CD4-positive, alpha-beta T cell treated with Interleukin-17A for 1 hour (primary cell): ENCODE measurements around the gene INHBE.
"Not testable (repeated sequence)": the region's sequence is repeated elsewhere in the genome, so short reads cannot be mapped to it uniquely, and the experiment has no call there.

Experiments
- DNase-seq: peaks from one replicate; pipeline ENCODE4 v3.0.0-alpha.2; 2020

INHBE gene

DNA sequence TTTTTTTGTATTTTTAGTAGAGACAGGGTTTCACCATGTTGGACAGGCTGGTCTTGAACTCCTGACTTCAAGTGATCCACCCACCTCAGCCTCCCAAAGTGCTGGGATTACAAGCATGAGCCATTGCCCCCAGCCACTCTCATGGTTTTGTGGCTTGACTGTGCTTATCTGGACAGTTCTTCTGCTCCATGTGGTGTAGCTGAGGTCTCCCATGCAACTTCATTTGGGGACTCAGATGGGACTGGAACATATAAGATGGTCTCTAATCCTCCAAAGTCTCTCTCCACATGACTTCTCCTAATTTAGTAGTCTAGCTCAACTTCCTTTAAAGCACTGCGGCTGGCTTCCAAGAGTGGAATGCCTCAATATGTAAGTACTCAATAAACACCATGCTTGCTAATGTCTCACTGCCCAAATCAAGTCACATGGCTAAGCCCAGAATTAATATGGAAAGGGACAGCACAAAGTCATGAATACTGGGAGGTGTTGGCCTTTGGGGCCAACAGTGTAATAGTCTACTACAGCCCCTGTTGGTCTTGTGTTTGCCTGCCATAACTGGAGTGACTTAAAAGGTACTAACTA lies 13.2 kb upstream of the INHBE start:
- no peak for DNase-seq

DNA sequence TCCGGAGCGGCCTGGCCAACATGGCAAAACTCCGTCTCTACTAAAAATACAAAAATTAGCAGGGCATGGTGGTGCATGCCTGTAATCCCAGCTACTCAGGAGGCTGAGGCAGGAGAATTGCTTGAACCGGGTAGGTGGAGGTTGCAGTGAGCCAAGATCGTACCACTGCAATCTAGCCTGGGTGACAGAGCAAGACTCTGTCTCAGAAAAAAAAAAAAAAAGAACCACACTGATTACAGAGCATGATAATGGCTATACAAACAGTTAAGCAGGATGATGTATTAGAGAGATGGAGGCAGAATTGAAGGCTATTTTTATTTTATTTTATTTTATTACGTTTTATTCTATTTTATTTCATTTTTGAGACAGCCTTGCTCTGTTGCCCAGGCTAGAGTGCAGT lies 10.8 kb upstream of the INHBE start:
- DNase-seq = not testable (repeated sequence)

DNA sequence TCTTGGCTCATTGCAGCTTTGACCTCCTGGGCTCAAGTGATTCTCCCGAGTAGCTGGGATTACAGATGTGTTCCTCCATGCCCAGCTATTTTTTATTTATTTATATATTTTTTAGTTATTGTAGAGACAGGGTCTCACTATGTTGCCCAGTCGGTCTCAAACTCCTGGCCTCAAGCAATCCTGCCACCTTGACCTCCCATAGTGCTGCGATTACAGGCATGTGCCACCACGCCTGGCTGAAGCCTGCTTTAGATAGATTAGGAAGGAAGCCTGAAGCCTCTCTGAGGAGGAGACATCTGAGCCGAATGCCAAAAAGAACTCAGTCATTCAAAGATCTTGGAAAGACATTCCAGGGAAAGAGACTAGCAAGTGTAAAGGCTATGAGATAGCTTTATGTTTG lies 10.4 kb upstream of the INHBE start:
- DNase-seq = no peak

DNA sequence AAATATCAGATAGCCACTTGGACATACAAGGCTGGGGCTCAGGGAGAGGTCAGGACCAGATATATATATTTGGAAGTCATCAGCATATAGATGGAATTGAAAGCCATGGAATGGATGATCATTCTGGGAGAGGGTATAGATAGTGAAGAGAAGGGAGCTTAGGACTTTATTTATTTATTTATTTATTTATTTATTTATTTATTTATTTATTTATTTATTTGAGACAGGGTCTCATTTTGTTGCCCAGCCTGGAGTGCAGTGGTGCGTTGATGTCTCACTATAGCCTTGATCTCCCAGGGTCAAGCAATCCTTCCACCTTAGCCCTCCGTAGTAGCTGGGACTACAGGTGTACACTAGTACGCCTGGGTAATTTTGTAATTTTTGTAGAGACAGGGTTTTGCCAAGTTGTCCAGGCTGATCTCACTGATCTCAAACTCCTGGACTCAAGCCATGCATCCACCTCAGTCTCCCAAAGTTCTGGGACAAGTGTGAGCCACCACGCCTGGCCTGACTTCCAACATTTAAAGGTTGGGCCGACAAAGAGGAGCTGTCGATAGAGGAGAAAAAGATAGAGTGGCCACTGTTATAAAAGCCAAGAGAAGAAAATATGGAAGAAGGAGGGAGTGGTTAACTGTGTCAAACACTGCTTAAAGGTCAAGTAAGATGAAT lies 8.7 kb upstream of the INHBE start:
- DNase-seq = no peak

DNA sequence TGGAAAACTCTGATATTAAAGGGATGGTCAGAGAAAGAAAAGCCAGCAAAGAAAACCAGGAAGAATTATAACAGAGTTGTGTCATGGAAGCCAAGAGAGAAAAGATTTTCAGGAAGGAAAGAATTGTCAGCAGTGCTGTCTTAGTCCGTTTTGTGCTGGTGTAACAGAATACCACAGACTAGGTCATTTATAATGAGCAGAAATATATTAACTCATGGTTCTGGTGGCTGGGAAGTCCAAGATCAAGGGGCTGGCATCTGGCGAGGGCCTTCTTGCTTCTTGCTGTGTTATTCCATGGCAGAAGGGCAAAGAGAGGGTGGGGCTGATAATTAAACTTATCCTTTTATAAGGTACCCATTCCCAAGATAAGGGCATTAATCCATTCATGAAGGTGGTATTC lies 6.4 kb upstream of the INHBE start:
- no peak for DNase-seq

DNA sequence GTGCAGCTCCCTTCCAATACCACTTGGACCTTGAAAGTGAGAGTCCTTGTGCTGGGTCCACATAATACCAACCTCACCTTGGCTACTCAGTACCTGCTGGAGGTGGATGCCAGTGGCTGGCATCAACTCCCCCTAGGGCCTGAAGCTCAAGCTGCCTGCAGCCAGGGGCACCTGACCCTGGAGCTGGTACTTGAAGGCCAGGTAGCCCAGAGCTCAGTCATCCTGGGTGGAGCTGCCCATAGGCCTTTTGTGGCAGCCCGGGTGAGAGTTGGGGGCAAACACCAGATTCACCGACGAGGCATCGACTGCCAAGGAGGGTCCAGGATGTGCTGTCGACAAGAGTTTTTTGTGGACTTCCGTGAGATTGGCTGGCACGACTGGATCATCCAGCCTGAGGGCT lies 5.7 kb upstream of the INHBE start:
- DNase-seq = no peak

DNA sequence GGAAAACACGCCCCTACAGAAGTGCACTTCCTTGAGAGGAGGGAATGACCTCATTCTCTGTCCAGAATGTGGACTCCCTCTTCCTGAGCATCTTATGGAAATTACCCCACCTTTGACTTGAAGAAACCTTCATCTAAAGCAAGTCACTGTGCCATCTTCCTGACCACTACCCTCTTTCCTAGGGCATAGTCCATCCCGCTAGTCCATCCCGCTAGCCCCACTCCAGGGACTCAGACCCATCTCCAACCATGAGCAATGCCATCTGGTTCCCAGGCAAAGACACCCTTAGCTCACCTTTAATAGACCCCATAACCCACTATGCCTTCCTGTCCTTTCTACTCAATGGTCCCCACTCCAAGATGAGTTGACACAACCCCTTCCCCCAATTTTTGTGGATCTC lies 5.0 kb upstream of the INHBE start:
- DNase-seq = no peak

DNA sequence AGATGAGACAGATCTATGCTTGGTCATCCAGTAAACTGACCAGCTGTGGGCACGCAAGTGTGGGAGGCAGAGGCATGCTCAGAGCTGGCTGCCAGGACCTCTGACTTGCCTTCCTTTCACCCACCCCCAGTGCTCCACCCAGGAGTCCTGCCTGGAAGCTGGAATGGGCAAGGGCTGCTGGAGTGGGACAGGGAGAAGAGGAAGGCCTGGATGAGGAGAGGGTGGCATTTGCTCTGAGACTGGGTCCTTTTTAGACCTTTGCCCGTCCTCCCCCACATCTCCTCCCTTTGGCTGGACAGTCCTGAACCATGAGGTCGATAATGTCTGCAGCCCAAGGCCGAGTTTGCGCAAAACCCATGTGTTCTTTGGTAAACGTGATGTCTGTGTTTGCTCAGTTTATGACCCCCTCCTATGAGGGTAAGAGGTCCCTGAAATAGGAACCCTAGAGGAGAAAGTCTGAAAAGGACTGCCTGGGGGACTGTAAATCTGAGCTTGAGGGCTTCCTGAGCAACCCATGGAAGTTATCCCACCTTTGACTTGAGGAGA lies 3.8 kb upstream of the INHBE start:
- no peak for DNase-seq

DNA sequence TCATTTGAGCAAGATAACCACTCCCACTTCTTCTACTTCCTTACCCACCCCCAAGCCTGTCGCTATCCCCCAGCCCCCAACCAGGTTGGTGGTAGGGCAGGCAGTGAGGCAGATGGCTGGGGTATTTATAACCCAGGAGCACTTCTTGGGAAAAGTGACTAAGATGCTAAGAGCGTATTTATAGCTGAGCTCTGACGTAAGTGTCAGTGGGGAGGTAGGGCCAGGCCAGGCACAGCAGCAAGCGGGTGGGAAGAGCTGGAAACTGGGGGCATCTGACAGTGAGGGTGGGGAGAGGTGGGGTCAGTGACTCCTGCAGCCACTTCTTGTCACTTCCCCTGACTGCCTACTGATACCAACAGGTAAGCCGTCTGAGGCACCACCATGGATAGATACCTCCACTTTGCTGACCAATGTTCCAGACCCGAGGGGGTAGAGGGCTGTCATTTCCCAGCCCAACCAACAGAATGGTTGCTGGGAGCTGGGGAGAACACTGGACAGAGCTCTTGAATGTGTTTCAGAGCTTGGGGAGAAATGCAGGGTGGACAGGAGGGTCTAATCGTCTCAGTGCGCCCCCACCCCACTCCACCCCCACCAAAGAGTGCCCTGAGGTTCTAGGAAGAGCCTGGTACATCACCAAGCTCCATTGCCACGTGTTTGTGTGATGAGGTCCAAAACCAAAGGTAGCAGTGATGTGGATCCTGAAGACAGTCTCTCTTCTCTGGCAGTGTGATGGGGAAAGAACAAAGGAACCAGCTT lies 2.7 kb upstream of the INHBE start:
- DNase-seq = no peak

DNA sequence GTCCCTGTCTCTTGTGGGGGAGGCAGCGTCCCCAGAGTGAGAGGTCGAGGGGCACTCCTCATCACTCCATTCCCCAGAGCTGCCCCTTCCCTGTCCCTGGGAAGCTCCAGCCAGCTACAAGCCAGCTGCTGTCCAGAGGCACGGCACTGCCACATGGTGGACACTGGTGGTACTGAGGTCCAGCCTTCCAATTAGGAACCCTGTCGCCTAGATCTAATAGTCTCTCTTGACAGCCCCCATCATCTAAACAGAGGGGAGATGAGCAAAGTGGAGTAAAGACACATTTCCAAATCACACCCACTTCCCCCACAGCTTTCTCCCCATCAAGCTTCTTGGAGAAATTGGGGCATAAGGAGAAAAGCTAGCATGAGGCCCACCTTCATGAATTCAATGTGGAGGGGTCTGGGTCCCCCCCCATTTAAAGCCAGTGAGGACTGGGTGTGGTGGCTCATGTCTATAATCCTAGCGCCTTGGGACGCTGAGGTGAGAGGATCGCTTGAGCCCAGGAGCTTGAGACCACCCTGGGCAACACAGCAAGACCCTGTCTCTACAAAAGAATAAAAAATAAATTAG lies 2.1 kb upstream of the INHBE start:
- no peak for DNase-seq

DNA sequence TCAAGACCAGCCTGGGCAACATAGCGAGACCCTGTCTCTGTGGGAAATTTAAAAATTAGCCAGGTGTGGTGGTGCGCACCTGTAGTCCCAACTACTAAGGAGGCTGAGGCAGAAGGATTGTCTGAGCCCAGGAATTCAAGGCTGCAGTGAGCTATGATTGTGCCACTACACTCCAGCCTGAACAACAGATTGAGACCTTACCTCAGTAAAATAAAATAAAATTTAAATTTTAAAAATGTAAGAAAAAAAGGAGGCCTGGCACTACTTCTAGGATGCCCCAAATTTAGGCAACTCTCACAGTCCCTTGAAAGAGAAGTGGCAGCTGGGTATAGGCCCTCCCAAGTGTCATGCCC lies 918 bp upstream of the INHBE start:
- DNase-seq = no peak

DNA sequence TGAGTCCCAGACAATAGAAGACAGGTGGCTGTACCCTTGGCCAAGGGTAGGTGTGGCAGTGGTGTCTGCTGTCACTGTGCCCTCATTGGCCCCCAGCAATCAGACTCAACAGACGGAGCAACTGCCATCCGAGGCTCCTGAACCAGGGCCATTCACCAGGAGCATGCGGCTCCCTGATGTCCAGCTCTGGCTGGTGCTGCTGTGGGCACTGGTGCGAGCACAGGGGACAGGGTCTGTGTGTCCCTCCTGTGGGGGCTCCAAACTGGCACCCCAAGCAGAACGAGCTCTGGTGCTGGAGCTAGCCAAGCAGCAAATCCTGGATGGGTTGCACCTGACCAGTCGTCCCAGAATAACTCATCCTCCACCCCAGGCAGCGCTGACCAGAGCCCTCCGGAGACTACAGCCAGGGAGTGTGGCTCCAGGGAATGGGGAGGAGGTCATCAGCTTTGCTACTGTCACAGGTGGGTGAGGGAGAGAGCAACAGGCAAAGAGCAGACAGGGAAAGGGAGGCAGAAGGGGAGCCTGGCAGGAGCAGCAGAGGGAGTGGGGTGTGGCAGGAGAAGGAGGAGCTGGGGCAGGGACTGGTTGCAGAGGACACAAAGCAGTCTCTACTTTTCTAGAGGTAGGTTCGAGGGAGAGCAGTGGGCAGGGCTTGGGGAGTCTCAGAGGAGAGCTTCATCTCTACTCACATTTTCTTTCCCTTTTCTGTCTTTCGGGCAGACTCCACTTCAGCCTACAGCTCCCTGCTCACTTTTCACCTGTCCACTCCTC lies 452 bp downstream of the INHBE start:
- no peak for DNase-seq

DNA sequence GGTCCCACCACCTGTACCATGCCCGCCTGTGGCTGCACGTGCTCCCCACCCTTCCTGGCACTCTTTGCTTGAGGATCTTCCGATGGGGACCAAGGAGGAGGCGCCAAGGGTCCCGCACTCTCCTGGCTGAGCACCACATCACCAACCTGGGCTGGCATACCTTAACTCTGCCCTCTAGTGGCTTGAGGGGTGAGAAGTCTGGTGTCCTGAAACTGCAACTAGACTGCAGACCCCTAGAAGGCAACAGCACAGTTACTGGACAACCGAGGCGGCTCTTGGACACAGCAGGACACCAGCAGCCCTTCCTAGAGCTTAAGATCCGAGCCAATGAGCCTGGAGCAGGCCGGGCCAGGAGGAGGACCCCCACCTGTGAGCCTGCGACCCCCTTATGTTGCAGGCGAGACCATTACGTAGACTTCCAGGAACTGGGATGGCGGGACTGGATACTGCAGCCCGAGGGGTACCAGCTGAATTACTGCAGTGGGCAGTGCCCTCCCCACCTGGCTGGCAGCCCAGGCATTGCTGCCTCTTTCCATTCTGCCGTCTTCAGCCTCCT lies 1.1 kb downstream of the INHBE start:
- DNase-seq = peak; percentile 69

DNA sequence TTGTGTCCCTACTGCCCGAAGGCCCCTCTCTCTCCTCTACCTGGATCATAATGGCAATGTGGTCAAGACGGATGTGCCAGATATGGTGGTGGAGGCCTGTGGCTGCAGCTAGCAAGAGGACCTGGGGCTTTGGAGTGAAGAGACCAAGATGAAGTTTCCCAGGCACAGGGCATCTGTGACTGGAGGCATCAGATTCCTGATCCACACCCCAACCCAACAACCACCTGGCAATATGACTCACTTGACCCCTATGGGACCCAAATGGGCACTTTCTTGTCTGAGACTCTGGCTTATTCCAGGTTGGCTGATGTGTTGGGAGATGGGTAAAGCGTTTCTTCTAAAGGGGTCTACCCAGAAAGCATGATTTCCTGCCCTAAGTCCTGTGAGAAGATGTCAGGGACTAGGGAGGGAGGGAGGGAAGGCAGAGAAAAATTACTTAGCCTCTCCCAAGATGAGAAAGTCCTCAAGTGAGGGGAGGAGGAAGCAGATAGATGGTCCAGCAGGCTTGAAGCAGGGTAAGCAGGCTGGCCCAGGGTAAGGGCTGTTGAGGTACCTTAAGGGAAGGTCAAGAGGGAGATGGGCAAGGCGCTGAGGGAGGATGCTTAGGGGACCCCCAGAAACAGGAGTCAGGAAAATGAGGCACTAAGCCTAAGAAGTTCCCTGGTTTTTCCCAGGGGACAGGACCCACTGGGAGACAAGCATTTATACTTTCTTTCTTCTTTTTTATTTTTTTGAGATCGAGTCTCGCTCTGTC lies 1.8 kb downstream of the INHBE start:
- no peak for DNase-seq

DNA sequence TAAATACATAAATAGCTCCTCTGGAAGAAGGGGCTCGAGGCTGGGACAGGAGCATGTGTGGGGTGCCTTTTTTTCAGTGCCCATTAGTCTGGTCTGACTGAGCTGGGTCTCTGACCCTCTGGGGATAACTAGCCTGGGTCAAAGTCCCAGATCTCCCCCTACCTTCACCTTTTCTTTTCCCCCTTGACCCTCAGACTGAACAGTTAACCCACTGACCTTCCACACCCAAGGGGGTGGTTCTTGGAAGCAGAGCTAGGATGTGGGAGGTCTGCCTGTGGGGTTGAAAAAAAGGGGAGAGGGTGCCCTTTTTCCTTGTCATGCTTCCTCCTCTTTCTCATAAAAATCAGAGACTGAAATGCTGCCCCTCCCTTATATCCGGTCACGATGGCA lies 3.6 kb downstream of the INHBE start:
- no peak for DNase-seq

DNA sequence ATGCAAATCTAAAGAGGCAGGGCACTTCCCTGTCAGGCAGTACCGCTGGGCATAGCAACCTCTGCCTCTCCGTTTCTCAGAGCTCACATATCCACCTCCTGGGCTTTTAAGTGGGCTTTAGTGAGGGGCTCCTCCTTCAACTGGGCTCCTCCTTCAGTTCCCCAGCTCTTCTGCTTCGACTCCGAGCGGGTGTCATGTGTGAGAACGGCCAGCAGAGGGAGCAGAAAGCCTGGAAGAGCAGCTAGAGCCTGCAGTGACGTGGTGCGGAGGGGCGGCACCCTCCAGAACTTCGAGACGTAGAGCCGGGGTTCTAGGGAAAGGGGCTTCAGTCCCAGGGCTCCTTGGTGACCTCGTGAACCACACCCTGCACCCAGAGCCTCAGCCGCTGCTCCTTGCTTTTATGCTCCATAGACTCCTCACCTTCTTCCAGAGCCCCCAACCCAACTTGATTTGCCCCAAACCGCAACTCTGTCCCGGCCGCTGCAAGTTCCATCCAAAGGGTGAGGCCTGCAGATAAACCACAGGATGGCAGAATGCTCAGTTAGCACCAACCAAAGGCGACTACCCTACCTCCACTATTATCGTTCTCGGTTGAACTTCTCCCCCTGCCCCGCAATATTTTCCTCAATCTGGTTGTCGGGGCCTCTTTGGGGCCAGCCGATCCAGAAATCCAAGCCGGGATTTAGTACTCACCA lies 4.1 kb downstream of the INHBE start:
- DNase-seq = peak; percentile 96

DNA sequence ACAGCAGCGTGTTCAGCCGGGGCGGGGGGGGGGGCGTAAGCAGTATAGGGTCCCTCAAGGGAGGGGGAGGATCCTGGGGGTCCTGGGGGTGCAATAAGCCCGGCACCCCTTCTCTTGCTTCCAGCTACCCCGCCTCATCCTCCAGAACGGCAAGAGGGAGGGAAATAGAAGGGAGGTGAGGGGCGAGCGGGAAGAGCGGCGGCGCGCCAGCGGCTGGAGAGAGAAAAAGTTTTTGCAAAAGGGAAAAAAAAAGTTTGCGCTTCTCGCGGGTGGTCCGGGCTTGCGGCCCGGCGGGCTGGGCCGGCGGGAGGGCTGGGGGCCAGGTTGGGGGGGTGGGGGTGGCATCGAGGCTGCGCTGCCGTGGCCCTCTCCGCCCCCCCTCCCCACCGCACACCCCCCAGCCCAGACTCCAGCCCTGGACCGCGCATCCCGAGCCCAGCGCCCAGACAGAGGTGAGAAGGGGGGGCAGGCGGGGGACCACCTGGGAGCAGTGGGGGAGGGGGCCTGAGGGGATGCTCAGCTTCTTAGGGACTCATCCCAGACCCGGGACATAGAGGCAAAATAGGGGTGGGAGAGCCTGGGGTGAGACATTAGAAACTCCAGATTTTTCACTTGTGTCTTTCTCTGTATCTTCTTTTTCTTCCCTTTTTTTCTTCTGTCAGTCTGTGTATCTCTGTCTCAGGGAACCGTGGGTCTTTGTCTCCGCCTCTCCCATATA lies 4.8 kb downstream of the INHBE start, which contains the start of gene GLI1:
GLI1 (plus strand) TSS at position 36 of the 718 bp plus-strand sequence. CDS start 3,907 bp downstream, outside the sequence.
- no peak for DNase-seq

DNA sequence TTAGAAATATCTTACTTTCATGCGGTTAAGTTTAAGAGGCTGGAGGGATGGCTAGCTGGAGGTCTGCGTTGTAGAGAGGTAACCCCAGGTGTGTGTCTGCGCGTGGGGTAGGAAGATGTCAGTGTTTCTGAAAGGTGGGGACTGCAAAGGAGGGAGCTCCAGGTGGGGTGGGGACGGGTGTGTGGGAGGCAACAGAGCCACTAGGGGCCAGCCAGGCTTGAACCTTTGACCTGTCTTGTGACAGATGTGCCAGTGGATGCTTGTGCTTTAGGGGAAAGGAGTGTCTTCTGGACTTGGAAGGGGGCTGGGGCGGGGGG lies 5.3 kb downstream of the INHBE start:
- DNase-seq = no peak

DNA sequence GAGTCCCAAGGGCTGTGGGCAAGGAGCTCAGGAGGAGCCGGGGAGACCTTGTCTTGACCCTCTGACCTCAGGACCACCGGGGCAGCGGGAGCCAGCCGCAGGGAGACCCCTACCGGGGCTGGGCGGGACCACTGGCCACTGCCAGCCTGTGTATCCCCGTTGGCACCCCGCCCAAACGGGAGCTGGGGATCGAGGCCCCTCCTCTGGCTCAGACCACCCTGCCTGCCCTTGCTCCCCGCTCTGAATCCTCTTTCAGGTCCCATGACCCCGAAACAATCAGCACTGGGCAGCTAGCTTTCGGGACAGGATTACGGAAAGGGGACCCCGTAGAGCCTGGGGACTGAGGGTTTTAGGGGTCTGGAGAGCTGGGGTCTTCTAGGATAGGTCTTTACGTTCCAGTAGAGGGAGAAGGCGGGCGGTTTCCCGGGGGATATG lies 5.8 kb downstream of the INHBE start:
- DNase-seq = no peak

DNA sequence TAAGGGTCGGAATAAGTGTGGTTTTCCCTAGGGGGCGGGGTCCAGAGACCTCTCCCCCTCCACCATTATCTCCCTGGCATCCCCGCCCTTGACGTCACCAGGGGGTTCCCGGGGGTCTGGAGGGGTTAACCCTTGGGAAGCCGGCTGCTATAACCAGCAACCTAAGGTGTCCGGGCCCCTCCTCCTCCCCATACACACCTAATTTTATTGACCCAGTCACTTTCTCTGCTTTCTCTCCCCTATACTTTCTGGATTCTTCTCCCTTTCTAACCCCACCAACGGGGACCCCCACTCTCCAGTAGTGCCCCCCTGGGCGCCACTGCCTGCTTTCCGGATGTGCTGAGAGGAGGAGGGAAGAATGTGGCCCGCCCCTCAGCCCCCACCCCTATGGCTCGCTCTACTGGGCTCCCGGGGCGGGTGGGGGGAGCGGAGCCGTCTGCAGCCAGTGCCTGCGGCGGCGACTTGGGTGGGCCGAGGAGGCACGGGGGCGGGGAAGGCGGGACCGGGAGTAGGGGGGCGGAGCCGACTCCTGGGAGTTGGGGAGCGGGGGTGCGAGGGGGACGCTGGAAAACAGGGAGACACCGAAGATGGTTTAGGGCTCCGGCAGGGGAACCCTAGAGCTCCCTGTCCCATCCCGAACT lies 6.3 kb downstream of the INHBE start:
- DNase-seq = peak; percentile 43
